Measurements from ENCODE around the gene HCN2.

DNA sequence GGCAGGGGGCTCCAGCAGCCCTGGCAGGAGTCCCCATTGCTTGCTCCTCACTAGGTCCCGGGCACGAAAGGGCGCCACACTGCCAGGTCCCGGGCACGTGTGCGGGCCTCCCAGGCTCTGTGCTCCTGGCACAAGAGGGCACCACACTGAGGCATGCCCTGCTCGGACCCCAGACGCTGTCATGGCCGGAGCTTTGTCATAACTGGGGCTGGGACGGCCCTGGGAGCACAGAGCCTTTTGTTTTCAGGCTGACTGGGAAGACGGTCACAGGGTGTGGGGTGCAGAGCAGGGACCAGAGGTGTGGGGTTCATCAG lies 9.9 kb upstream of the HCN2 start:
- TF ChIP-seq EZH2 (IDR thresholded peaks at IDR 0.05; ENCODE audit: borderline replicate concordance, low read length), result no peak
- TF ChIP-seq CTCF (IDR thresholded peaks at IDR 0.05; ENCODE audit: low read length), result no peak

Data from OCI-LY1 (cell line).